HepG2 (cell line): ENCODE results near the gene TMEM236.

Experiments
- CTCF ChIP-seq: sonication (generic); formaldehyde crosslinking; IDR thresholded peaks from 2 replicates; pipeline ENCODE4 v1.5.0; 2020; ENCODE audit warnings: mild to moderate bottlenecking, missing genetic modification reagents, moderate library complexity
- FOXO4 ChIP-seq: sonication (generic); formaldehyde crosslinking; conservative IDR thresholded peaks from 2 replicates; pipeline ENCODE4 v1.8.1; 2023; ENCODE audit warnings: missing genetic modification reagents
- MLXIP ChIP-seq: sonication (generic); formaldehyde crosslinking; IDR thresholded peaks from 2 replicates; pipeline ENCODE4 v1.9.0; 2021; ENCODE audit warnings: missing genetic modification reagents, borderline replicate concordance
- RAD51 ChIP-seq: fragments of 450-650 bp; IDR thresholded peaks from 2 replicates; pipeline ENCODE4 v1.6.1; 2016; ENCODE audit warnings: borderline replicate concordance
- RNF2 ChIP-seq: fragments of 450-650 bp; conservative IDR thresholded peaks from 2 replicates; pipeline ENCODE4 v1.6.1; 2016; ENCODE audit warnings: low read depth
- ZHX1 ChIP-seq: sonication (generic); formaldehyde crosslinking; IDR thresholded peaks from 2 replicates; pipeline ENCODE4 v1.8.1; 2022; ENCODE audit warnings: low read depth, mild to moderate bottlenecking, missing genetic modification reagents

- TF ChIP-seq MLXIP (CRISPR knock-in tag): no peak
- no peak for TF ChIP-seq ZHX1 (CRISPR knock-in tag)
- TF ChIP-seq RNF2: no peak
- TF ChIP-seq FOXO4 (CRISPR knock-in tag): no peak
- no peak for TF ChIP-seq RAD51
- TF ChIP-seq CTCF (CRISPR knock-in tag): no peak
These were observed 8.6 kb upstream of the TMEM236 start for GRCh38 chr10:17743437-17743836.
